HG03064 (cell line): ENCODE measurements around the gene EGFL7.

Source experiments
- ATAC-seq: cut with Tn5 transposase; IDR thresholded peaks from one replicate; pipeline ENCODE4 v1.9.1; 2021; ENCODE audit warnings: low read depth; ENCODE audit not compliant: unreplicated experiment

Gene EGFL7

DNA sequence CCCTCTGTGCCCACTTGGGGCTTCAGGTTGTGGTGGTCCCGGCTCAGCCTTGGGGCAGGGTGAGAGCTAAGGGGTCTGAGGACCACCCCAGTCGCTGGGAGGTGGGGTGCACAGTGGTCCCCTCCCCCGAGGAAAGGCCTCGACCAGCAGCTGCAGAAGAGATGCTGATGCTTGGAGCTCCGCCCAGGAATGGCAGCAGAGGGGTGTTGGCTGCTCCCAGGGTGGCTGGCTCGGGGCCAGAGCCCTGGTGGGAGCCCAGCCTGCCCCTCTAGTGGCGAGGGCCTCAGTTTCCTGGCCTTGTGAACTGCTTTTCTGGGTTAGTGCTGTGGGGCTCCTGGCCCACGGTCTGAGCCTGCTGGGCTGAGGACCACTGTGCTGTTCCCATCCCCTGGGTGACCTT is 50.8 kb downstream of the EGFL7 start:
- ATAC-seq, result no peak

DNA sequence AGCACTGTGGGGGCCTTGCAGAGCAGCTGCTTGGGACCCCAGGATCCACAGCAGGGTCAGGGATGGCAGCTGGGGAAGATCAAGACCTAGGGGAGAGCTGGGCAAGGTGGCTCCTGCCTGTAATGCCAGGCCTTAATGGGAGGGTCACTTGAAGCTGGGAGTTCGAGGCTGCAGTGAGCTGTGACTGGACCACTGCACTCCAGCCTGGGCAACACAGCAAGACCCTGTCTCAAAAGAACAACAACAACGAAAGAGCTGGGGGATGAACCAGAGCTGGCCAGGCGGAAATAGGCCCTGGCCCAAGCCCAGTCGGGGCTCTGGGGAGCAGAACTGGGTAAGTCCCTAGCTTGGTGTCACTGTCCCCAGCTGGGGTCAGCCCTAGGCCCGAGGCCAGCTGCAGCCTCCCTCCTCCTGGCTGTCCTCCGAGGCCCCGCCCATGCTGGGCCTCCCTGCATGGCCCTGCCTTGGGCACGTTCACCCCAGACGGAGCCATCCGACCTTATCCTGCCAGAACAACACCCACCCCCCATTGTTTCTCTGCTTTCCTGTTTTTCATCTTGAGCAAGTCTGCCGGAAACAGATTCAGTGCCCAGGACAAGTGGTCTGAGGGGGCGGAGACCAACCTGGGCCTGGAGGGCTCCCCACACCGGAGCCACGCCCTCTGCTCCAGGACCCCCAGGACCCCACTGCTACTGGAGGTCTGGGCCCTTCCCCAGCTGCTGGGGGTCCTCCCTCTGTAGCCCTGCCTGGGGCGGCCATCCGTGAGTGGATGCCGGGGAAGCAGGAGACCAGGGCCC is 51.6 kb downstream of the EGFL7 start:
- no peak for ATAC-seq

DNA sequence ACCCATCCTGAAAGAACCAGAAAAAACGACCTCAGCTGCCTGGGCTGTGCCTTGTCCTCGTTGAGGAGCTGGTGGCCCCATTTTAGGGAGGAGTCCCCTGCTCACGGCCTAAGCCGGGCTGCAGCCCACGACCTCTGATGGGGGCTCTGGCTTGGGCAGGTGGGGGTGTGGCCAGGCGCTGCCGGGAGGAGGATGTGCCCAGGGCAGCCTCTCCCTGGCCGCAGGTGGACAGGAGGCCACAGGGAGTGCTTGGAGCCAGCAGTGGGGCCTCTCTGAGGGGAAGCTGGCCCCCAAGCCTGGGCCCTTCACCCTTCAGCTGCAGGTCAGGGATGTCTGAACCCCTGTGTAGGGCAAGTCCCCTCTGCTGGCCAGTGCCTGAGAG is 52.2 kb downstream of the EGFL7 start:
- ATAC-seq, result no peak

DNA sequence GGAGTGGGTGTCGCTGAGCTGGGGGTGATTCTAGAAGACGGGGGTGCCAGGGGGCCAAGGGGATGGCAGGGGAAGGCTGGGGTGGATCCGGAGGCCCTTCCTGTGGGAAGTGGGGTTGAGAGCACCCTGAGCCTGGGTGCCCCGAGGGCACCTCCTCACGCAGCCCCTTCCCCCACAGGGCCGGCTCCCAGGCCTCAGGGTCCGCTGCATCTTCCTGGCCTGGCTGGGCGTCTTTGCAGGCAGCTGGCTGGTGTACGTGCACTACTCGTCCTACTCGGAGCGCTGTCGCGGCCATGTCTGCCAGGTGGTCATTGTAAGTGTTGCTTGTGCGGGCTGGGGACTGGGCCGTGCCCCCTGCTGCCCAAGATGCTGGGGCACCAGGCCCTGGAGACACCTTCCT is 54.7 kb downstream of the EGFL7 start:
- ATAC-seq, result no peak

DNA sequence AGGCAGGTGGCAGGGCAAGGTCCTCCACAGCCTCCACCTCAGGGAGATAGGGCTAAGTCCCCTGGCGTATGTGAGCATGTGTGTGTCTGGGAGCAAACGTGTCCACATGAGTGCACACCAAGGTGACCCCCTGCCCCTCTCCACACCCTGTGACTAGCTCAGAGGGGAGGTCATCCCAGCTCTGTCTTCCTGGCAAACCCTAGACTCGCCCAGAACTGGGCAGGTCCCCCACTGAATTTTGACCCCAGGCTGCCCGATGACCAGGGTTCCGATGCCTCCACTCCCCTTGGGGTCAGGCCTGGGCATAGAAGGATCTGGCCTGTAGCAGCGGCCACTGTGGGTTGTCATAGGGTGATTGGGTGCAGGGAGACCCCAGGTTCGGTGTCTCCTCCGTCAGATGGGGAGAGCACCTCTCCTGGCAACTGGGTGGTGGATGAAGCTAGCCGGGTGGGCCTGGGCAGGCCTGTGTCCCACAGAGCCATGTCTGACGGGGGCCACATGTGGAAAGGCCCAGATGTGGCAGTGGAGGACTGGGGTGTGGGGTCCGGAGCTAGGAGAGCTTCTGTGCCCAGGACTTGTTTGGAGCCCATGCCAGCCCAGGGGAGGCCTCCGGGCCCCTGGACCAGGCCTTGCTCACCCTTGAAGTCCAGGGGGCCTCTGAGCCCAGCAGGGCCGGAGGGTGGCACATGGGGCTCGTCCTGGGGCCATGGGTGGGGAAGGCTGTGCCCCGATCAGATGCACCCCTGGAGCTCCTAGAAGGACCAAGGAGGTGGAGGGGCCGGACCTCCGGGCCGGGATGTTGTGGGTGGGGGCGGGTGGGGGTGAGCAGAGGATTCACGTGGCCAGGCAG is 55.9 kb downstream of the EGFL7 start:
- ATAC-seq, result no peak

DNA sequence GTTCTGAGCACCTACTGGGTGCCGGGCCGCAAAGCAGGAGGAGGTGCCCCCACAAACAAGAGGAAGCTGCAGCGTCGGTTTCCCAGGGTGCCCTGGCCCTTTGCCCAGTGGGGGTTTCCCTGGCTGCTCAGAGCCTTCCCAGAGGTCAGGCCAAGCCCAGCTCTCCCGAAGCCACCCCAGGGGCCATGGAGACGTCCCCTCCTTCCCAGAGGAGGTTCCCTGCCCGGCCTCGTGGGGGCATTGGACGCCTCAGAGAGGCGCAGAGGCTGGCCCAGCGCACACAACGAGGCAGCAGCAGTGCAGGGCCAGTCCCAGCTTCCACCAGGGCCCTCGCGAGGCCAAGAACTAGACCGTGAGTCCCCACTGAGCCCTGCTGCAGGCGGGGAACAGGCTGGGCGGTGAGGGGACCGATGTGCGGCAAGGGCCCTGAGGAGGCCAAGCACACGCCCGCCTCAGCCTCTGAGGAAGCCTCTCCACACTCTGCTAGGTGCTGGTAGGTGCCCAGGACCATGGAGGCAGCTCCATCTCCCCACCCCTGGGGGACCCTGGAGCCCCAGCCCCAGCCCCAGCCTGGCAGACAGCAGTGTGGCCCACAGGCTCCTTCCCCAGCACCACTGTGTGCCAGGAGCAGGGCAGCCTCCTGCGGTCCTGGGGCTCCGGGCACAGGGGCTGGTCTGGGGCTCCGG is 56.6 kb downstream of the EGFL7 start:
- no peak for ATAC-seq

DNA sequence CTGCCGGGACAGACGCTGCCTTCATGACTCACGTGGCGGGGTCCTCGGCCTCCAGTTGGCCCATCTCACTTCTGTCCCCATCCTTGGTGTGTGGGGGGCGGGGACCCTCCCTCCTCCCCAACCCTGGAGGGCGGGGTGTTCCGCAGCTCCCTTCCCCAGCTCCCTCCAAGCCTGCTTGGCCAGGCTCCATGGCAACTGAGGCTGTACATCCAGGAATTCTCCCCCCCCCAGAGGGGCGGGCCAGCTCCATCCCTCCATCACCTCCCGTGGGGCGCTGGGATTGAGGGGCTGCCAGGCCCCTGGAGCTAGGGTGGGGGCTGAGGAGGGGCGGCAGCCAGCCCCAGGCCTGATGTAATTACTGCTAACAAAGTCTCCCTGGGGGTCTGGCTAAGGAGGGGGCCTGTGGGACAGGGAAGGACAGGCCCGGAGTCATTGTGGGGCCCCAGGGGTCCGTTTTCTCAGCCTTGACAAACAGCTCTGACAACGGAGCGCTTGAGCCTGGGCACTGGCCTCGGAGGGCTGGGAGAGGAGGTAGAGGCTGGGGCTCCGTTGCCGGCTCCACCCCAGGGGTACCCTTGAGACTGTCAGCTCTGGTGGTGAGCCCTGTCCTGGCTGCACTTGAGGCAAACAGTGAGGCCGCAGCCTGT is 57.7 kb downstream of the EGFL7 start:
- ATAC-seq, result no peak

DNA sequence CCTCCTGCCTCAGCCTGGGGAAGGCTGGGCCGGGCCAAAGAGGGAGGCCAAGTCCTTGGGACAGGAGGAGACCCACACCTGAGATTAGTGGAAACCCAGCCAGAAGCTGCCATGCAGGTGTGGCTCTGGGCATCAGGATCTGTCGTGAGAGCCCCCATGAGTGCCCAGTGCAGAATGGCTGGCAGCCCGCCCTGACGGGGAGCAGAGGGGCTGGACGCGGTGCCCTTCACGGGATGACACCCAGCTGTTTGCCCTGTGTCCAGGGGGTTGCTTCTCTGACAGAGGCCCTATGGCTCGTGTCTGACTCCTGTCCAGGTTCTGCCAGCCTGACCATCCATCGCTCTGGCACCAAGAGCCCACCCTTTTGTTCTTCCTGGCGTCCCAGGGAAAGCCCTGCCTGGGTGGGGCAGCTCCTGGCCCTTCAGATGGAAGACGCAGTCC is 58.2 kb downstream of the EGFL7 start:
- ATAC-seq, result no peak

DNA sequence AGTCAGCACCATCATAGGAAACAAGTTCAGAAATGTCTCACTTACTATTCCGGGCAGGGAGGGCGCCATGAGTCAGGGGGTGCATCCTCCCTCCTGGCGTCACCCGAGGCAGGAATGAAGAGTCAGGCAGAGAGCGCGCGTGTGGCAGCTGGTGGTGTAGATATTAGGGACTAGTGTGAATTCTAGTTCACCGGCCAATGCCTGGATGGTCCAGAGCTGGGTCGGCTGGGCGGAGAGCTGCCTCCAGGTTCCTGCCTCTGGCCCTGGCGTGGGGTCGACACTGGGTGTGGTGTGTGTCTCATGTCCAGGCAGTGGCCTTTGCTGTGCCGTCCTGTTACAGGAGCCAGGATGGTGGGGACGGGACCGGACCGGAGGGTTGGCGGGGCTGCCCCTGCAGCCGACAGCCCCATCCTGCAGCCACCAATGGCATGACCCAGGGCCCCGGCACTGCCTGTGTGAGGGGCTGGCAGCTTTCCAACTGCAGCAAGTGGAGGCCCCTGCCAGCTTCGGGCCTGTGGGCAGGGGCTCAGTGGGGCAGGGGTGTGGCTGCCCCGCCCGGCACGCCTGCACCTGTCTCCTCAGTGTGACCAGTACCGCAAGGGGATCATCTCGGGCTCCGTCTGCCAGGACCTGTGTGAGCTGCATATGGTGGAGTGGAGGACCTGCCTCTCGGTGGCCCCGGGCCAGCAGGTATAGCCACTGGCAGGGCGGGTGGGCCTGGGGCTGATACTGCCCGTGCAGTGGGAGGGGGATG is 58.8 kb downstream of the EGFL7 start:
- no peak for ATAC-seq
